GM21529 (cell line): ENCODE measurements around the gene FEM1A.
A peak's percentile ranks its signal among the peaks of the same experiment; 100 is the strongest.
"Not testable (repeated sequence)": the region's sequence is repeated elsewhere in the genome, so short reads cannot be mapped to it uniquely, and the experiment has no call there.

Experiments used
- ATAC-seq: cut with Tn5 transposase; IDR thresholded peaks from one replicate; pipeline ENCODE4 v1.9.1; 2021; ENCODE audit not compliant: unreplicated experiment

The FEM1A gene

DNA sequence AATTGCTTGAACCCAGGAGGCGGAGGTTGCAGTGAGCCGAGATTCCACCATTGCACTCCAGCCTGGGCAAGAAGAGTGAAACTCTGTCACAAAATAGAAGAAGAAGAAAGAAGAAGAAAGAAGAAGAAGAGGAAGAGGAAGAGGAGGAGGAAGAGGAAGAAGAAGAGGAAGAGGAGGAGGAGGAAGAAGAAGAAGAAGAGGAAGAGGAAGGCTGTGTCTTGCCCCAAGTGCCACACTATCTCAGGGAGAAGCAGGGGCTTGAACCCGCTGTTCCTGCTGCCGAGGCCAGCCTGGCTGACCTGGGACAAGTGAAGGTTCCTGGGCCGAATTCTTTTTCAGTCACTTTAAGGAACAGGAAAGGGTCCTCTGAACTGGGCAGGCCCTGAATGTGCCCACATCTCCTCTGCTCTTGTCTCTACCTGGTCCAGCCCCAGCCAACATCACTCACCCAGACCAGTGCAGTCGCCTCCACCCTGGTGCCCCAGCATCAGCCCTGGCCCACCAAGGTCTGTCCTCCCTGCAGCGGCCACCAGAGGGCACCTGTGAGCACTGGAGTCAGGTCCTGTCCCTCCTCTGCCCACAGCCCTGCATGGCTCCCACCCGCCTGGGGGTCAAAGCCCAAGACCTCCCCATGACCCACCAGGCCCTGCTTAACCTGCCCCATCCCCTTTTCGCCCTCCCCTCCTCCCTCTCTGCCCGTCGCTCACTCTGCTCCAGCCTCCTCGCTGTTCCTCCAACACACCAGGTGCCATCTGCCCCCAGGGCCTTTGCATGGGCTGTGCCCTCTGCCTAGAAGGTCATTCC, 20.0 kb downstream of the FEM1A start:
- no peak for ATAC-seq

DNA sequence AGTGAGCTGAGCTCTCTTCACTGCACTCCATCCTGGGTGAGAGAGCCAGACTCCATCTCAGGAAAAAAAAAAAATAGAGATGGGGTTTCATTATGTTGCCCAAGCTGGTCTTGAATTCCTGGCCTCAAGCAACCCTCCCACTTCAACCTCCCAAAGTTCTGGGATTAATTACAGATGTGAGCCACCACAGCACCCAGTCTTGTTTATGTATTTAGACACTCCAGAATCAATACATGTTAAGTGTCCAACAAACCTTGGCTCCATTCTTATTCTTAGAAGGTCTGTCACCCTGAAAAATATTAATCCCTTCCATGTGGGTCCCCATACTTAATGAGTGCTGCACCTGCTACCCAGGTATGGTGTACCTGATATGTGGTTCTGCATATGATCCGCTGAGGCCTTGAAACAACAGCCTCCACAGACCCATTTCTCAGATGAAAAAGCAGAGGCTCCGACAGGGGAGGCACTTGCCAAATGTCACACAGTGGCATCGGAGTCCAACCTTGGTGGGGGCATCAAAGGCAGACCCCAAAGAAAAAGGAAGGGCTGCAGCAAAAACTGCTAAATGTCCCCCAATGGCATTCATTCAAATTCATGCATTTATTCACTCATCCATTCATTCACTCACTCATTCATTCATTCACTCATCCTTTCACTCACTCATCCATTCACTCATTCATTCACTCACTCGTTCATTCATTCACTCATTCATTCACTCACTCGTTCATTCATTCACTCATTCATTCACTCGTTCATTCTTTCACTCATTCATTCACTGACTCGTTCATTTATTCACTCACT, 23.3 kb downstream of the FEM1A start:
- no peak for ATAC-seq

DNA sequence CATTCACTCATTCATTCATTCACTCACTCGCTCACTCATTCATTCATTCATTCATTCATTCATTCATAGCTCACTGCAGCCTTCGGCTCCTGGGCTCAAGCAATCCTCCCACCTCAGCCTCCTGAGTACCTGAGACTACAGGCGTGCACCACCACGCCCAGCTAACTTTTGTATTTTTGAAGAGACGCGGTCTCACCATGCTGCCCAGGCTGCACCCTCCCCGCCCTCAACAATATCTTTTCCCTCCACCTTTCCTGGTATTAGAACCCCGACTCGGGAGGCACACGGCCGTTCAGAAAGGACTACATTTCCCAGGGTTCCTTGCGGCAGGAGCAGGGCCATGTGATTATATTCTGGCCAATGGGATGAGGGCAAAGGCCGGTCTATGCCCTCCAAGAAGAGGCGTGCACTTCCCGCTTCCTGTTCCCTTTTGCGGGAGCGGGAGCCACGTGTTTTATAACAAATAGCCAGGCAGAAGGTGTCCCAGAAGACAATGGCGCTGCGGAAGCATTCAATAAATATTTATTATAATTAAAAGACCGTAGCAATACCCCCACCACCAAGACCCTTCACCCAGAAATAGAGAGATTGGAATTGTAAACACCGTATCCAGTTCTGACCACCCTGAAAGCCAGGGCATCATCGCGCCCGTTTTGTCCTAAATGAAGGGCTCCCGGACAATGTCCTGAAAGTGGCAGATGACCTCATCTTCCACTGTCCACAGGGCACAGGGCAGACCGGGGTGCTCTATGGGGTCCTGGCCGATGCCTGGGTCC, 24.1 kb downstream of the FEM1A start:
- no peak for ATAC-seq

DNA sequence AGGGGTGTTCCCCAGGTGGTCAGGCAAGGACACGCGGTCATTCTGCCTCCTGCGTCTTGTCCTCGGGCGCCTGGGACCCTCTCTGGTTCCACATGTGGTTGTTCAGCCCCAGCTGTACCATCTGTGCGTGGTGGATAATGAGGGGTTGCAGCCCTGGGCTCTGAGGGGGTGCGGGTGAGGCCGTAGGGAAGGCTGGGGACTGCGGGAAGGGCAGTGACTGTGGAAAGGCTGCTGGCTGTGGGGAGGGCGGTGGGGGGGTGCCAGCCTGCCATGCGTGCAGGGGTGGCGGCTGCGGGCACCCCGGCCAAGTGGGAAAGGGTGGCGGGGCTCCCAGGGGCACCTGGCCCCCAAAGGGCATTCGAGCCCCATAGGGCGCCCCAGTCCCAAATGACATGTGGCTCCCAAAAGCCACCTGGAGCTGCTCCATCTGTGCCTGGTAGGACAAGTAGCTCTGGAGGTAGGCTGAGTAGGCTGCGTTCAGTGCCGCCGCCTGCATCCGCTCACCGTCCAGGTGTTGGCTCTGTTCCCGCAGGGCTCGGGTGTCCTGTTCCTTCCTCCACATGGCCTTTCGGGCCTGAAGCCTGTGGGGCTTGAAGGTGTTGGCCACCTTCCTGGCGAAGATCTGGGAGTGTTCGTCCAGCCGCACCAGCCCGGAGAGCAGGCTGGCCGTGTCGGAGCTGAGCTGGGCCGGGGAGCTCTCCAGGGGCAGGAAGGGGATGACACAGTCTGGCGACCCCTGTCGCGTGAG, 24.8 kb downstream of the FEM1A start:
- no peak for ATAC-seq

DNA sequence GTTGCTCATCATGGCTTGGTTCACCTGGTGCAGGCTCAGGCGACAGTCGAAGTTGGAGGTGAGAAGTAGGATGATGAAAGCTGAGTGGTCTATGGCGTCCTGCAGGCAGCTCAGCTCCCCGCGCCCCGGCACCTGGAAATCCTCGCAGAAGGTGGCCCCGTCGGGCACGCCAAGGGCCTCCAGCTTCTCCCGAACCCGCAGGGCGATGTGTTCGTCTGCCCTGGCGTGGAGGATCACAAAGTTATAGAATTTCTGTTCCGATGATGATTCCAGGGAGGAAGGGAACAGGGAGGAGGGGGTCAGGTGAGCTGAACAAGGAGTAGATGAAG, 25.4 kb downstream of the FEM1A start:
- no peak for ATAC-seq

DNA sequence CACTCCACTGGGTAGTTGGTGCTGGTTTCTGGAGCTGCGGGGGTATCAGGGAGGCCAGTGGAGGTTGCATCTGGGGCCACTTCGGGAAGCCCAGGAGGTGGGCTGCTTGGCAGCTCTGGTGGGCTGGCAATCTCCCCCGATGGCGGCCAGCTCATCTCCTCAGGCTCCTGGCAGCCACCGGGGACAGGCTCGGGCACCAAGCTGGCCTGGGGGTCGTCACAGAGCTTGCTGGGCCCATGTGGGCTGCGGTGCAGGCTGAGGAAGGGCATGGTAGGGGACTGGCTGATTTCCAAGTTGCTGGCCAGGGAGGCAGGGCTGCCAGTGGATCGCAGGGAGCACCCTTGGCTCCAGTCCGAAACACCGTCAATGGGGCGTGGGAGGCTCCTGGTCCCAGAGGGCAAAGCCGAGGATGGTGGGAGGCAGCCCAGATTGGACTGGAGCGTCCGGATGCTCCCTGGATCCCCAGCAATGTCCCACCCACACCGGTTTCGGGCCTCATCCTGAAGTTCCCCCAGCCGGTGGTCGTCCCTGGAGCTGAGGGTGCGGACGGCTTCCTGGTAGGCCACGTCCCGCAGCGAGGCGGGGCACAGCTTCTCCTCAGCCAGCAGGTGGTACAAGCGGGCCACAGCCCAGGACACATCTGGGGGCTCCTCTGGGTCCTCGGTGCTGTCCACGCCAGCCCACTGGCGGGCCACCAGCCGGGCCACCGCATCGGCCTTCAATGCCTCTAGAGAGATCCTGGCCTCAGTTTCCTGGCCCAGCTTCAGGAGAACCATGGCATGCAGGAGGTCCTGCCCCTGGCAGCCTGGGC, 26.1 kb downstream of the FEM1A start:
- no peak for ATAC-seq

DNA sequence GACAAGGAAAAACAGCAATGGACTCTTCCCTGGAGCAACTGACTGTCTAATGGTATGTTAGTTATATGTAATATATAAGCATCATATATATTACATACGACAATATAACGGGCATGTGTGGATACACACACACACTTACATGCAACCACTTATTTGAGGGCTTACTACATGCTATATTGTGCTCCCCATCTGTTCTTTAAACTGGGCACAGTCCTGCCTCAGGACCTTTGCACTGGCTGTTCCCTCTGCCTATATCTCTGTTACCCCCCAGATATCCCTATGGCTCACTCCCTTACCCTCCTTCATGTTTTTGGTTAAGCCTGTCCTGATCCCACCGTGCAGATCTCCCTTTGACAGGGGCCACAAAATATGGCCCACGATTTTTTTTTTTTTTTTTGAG, 29.7 kb downstream of the FEM1A start:
- ATAC-seq, result no peak

DNA sequence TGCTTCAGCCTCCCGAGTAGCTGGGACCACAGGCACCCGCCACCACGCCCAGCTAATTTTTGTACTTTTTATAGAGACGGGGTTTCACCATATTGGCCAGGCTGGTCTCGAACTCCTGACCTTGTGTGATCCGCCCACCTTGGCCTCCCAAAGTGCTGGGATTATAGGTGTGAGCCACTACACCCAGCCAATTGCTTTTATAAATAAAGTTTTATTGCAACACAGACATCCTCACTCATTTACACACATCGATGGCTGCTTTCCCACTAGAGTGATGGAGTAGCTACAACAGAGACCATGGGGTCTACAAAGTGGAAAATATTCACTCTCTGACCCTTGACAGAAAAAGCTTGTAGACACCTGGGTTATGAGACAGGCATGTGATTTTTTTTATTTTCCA, 30.8 kb downstream of the FEM1A start:
- ATAC-seq, result not testable (repeated sequence)

DNA sequence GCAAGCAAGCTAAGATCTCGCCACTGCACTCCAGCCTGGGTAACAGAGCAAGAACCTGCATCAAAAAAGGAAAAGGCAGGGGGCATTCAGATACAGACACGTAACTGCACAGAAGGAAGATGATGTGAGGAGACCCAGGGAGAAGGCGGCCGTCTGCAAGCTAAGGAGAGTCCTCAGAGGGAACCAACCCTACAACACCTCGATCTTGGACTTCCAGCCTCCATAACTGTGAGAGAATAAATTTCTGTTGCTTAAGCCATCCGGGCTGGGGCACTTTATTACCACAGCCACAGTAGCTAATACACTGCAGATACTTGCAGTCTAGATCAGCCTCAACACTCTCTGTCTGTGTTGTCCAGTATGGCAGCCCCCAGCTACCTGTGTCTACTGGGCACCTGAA, 32.0 kb downstream of the FEM1A start:
- ATAC-seq, result no peak

DNA sequence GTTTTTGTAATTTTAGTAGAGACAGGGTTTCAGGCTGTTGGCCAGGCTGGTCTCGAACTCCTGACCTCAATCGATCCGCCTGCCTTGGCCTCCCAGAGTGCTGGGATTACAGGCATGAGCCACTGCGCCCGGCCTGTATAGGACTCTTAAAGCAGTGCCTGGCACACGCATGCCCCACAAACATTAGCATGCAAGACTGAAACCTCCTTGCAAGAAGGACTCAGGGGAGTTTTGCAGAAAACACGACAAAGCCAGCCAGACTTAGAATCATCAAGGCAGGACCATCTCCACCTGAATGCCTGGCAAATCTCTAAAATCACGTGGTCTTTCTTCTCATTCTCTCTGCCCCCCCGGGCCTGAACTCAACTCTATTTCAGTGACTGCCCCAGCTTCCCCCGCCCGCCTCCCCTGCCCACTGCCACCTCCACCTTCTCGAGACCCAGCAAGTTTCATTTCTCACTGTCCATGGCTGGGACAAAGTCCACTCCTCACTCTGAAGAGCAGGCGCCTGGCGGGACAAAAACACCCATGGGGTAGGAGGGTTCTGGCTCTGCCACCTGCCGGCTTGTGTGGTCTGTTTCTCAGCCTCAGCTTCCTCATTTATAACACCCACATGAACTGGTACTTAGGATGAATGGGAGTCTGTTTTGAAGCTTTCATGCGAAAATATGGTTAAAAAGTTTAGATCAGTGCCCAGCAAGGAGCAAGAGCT, 37.6 kb downstream of the FEM1A start:
- no peak for ATAC-seq

DNA sequence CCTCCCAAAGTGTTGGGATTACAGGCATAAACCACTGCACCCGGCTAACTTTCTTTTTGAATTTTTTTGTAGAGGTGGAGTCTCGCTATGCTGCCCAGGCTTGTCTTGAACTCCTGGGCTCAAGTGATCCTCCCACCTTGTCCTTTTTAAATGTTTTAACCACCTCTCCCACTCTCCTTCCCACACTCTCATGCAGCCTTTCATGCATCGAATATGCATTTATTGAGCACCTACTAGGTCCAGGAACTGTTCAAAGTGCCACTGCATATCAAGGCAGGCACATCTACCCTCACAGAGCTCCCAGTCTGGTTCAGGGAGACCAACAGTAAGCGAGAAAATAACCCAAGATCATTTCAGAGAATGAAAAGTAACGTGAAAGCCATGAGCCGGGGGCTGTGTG, 38.8 kb downstream of the FEM1A start:
- no peak for ATAC-seq

DNA sequence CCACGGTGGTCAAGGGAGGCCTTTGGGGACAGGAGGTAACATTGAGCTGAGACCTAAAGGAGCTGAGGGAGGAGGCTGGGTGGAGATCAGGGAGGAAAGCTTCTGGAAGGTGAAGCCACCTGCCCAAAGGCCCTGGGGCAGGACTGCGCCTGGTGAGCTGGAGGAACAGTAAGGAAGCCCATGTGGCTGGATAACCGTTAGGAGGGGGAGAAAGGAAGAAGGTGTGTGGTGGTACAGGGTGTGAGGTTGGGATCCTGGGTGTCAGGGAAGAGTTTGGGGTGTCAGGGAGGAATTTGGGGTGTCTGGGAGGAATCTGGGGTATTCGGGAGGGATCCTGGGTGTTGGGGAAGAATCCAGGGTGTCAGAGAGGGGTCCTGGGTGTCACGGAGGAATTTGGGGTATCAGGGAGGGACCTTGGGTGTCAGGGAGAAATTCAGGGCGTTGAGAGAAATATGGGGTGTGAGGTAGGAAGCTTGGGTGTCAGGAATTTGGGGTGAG, 39.3 kb downstream of the FEM1A start:
- no peak for ATAC-seq

DNA sequence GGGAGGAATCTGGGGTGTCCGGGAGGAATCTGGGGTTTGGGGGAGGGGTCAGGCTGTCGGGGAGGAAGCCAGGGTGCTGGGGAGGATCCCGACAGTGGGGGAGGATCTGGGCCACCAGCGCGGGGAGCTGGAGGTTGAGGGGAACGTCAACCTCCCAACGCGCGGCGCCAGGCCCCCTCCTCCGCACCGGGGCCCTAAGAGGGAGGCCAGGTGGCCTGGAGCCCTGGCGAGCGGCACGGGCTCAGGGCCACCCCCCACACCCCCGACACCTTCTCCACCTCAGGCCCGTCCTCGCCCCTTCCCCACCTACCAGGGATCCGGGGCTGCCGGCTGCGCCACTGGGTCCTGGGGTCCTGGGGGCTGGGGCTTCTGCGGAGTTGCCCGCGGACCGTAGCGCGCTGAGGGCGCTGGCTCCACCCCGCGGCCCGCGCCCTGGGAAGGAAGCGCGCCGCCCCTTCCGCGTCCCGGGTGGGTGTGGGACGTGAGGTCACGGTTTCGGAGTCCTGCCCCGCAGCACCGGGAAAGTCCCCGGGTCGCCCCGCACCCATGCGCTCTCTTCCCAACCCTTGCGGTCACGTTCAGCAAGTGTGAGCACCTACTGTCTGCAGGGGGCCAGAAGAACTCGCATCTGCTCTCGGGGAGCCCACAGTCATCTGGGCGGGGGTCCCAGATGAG, 39.9 kb downstream of the FEM1A start, which contains the start of gene TICAM1:
TSS of gene TICAM1 (minus strand) at position 409 of the 675 bp plus-strand sequence. CDS start 13,335 bp downstream, outside the sequence.
- ATAC-seq, result peak; percentile 64

DNA sequence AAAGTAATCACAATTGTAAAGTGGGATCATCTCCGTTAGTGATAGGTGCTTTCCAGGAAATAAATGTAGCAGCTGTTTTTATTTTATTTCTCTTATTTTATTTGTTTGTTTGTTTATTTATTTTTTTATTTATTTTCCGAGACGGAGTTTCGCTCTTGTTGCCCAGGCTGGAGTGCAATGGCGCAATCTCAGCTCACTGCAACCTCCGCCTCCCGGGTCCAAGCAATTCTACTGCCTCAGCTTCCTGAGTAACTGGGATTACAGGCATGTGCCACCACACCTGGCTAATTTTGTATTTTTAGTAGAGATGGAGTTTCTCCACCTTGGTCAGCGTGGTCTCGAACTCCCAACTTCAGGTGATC, 40.4 kb downstream of the FEM1A start:
- not testable (repeated sequence) for ATAC-seq

DNA sequence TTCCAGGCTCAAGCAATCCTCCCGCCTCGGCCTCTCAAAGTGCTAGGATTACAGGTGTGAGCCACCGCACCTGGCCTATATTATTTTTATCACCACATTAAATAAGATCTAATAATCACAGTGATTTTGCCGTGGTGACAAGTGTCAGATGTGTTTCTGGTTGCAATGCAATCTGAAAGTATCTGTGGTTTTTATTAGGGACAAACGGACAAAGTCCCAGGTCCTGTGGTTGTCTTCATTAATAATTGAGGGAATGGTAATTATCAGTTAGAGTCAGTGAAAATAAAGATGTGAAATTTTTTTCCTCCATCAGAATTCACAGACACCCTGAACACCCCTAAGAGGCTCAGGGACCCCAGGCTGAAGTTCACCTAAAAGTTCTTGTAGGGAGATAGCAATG, 41.2 kb downstream of the FEM1A start:
- no peak for ATAC-seq

DNA sequence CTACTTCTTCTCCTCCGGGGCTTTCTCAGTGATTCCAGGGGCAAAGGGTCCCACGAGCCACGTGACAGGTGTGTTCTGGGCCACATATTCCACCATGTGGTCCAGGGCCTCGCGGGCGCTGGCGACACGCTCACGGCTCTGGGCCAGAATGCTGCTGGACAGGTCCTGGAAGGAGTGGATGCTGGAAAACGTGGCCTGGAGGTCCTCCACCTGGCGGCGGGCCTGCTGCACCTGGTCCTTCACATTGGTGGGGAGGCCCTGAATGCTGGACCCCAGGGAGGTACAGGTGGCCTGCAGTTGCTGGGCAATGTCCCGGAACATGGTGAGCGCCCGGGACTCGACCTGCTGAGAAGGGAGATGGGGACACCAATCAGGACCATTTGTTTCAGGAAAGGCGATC, 47.7 kb downstream of the FEM1A start:
- no peak for ATAC-seq

DNA sequence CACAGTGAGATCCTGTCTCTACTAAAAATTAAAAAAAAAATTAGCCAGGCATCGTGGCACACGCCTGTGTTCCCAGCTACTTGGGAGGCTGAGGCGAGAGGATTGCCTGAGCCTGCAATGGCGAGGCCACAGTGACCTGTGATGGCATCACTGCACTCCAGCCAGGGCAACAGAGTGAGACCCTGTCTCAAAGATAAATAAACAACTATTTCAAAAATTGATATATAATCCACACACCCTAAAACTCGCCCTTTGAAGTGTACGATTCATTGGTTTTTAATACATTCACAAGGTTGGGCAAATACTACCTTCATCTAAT, 52.1 kb downstream of the FEM1A start:
- ATAC-seq, result no peak

DNA sequence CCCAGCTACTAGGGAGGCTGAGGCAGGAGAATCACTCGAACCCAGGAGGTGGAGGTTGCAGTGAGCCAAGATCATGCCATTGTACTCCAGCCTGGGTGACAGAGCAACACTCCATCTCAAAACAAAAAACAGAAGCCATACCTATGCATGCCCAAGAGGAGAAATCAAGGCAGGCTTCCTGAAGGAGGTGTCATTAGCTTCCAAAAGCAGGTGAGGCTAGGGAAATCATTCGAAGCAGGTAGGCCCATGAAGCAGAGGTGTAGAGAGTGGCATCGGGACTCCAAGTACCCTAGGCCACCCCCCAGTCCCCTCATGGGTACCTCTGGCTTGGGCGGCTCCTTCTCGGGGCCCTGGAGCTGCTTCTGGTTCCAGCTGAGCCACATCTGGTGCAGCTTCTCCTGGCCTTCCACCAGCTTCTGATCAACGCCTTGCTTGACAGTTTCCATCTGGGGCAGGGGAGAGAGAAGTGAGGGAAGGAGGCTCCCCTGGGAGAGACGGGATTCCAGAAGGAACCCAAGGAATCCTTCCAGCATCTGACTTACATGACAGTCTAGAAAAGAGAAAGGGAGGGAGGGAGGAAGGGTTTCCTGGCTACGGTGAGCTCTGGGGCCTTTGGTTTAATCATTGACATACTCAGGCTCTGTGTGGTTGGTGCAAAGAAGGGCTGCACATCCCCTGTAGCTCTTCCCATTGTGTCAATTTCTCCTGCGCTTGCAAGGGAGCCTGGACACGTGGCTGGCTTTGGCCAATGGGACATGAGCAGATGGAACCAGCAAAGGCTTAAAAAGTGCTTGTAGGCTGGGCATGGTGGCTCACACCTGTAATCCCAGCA, 53.0 kb downstream of the FEM1A start:
- ATAC-seq, result no peak
